Transverse colon (tissue), 4 donors: ENCODE data around the gene ATG4A.

Source experiments
- CTCF ChIP-seq, 5 experiments: fragments of 200-600 bp in 3 of 5; fragments of 450-650 bp in 2 of 5; sonication (generic) in 3 of 5; IDR thresholded peaks; 1 replicate in 2 of 5; 2 replicates in 3 of 5; pipeline ENCODE4 v1.5.1; 2016 to 2017; ENCODE audit warnings: antibody characterized with exemption in 5 of 5, inconsistent platforms in 3 of 5, mild to moderate bottlenecking in 2 of 5, moderate library complexity in 1 of 5
- POLR2A ChIP-seq: fragments of 450-650 bp; IDR thresholded peaks from one replicate; pipeline ENCODE4 v1.6.1; 2016; ENCODE audit warnings: antibody characterized with exemption, mild to moderate bottlenecking, moderate library complexity
- POLR2AphosphoS5 ChIP-seq, 3 donors: sonication (generic); formaldehyde crosslinking; IDR thresholded peaks; one replicate each; pipeline ENCODE4 v1.6.1; 2016; ENCODE audit warnings: antibody characterized with exemption in 3 of 3

GRCh38 chrX:108121291-108121690, 29.7 kb downstream of the ATG4A start:
- TF ChIP-seq POLR2AphosphoS5 (IDR thresholded peaks at IDR 0.05): no peak
- no peak for TF ChIP-seq POLR2A
- TF ChIP-seq CTCF (IDR thresholded peaks at IDR 0.05): no peak
